Activated naive CD4-positive, alpha-beta T cell treated with anti-CD3 and anti-CD28 coated beads, Interleukin-2, amount 50 U/mL, for 24 hours (primary cell): ENCODE results near the gene CNN3.

Experiments
- H3K27ac Mint-ChIP-seq: one replicate; pipeline ENCODE4 v1.8.0; 2021; ENCODE audit warnings: mild to moderate bottlenecking, mixed read lengths
- H3K27me3 Mint-ChIP-seq: one replicate; pipeline ENCODE4 v1.8.0; 2021; ENCODE audit warnings: mixed read lengths
- H3K36me3 Mint-ChIP-seq: one replicate; pipeline ENCODE4 v1.8.0; 2021; ENCODE audit warnings: mixed read lengths
- H3K4me1 Mint-ChIP-seq: one replicate; pipeline ENCODE4 v1.8.0; 2021; ENCODE audit warnings: mixed read lengths
- H3K4me3 Mint-ChIP-seq: one replicate; pipeline ENCODE4 v1.8.0; 2021; ENCODE audit warnings: mild to moderate bottlenecking, mixed read lengths
- H3K9me3 Mint-ChIP-seq: one replicate; pipeline ENCODE4 v1.8.0; 2021; ENCODE audit warnings: mixed read lengths

Gene CNN3

DNA sequence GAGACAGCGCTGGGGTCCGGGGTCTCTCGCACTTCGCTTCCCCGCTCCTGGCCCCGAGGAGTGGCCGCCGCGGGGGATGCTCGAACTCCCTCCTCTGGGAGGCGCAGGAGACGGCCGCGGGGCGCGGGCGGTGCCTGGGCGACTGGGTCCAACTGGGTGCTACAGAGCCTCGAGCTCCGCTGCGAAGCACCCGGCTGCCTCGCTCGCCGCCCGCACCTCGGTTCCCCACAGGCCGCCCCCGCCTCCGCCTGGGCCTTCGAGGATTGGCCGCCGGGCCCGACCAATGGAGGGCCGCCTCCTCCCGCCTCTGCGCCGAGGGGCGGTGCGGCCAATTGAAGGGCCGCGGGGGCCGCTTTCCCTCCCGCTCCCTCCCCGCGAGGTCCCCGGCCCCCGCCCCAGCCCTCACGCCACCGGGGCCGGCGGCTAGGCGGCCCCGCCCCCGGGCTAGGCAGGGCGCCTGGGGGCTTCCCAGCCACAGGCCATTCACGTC, at the start of gene CNN3:
CNN3 (minus strand) TSS at position 196 of the 490 bp plus-strand sequence. CDS start 216 bp downstream, outside the sequence.
- peak within 1 kb of the TSS; percentile 84 for H3K27ac Mint-ChIP-seq
- H3K4me3 Mint-ChIP-seq = peak within 1 kb of the TSS; percentile 89
- peaks cover 17% of the 10 kb centered on the region for H3K27me3 Mint-ChIP-seq
- peaks cover 1% of the 10 kb centered on the region for H3K36me3 Mint-ChIP-seq
- H3K9me3 Mint-ChIP-seq = no peaks in the 10 kb centered on the region
- H3K4me1 Mint-ChIP-seq = peaks cover 24% of the 10 kb centered on the region

DNA sequence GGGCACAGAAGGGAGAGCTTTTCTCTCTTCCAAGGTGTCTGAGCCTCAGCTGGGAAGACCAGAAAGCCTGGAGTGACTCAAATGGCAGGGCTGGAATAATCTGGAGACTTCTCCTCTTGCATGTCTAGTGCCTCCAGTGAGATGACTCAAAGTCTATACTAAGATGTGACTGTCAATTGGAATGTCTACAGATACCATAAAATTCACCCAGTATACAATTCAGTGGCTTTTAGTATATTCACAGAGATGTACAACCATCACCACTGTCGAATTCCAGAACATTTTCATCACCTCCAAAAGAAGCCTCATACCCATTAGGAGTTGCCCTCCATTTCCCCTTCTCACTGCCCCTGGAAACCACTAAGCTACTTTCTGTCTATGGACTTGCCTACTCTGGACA, 47.9 kb upstream of the CNN3 start:
- Mint-ChIP-seq H3K36me3 (no peaks in the 10 kb centered on the region), H3K9me3 (no peaks in the 10 kb centered on the region), H3K27ac (no peak overlapping the region), H3K4me3 (no peak overlapping the region), H3K4me1 (peaks cover 3% of the 10 kb centered on the region), H3K27me3 (no peaks in the 10 kb centered on the region)

DNA sequence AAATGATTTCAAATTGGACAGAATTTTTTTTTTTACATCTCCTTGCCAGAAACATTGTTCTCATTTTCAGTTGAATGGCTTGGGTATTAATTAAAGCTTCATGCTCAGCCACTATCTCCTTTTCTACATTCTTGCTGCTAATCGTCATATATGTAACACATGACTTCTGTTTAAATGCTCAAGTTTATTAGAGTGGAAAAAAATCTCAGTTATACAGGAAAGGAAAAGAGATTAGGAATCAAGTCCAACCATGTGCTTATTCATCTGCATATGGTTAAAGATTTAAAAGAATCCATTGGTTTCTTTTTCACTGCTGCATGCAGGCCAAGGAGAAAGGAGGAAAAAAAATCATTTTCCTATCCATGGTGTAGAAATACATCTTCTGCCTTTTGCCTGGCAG, 47.3 kb upstream of the CNN3 start:
- Mint-ChIP-seq H3K4me3 (no peak overlapping the region), H3K36me3 (no peaks in the 10 kb centered on the region), H3K9me3 (no peaks in the 10 kb centered on the region), H3K27me3 (no peaks in the 10 kb centered on the region), H3K27ac (no peak overlapping the region), H3K4me1 (peaks cover under 1% of the 10 kb centered on the region)

- Mint-ChIP-seq H3K27ac (no peak overlapping the region), H3K9me3 (no peaks in the 10 kb centered on the region), H3K27me3 (no peaks in the 10 kb centered on the region), H3K36me3 (no peaks in the 10 kb centered on the region), H3K4me3 (no peak overlapping the region), H3K4me1 (no peaks in the 10 kb centered on the region)
Measured at GRCh38 chr1:94973309-94973922, 46.5 kb upstream of the CNN3 start.

DNA sequence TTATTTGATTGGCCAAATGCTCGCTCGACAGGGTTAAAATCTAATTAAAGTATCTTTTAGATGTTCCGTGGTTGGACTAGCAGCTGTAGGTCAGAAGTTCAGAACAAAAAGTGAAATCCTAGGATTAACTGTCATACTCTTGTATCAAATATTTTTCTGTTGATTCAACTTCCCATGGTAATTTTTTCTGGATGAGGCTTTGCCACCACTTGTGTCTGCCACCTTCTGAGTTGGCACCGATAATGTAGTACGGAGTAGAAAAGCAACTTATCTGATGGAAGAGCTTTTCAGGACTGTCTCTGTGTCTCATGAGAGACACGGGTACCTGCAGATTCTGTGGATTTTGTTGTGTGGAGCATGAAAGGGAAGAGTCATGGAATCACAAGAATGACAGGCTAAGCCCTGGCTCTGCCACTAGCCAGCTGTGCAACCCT, 44.6 kb upstream of the CNN3 start:
- Mint-ChIP-seq H3K36me3 (no peaks in the 10 kb centered on the region), H3K27ac (no peak overlapping the region), H3K4me1 (no peaks in the 10 kb centered on the region), H3K27me3 (no peaks in the 10 kb centered on the region), H3K4me3 (no peak overlapping the region), H3K9me3 (no peaks in the 10 kb centered on the region)

DNA sequence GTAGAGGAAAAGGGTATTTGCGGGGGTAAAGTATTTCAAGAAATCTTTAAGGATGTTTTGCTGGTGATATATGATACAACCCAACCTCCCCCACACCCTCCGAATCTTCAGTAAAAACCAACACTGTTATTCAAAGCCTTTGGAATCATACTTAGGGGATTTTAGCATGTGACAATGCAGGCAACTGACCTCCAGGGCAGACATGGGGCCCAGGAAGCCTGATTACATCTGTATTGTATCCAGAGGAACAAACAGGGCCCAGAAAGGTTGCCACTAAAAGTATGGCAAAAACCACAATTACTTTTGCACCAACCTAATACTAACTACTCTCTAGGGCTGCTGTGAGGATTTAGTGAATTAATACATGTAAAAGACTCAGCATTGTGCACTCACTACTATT, 43.9 kb upstream of the CNN3 start:
- Mint-ChIP-seq H3K4me1 (no peaks in the 10 kb centered on the region), H3K27me3 (no peaks in the 10 kb centered on the region), H3K36me3 (no peaks in the 10 kb centered on the region)

GRCh38 chr1:94969137-94969536, 42.2 kb upstream of the CNN3 start:
- no peaks in the 10 kb centered on the region for H3K27me3 Mint-ChIP-seq

More for the DNA sequence above, 43.9 kb upstream of the CNN3 start:
- Mint-ChIP-seq H3K9me3 (no peaks in the 10 kb centered on the region), H3K4me3 (no peak overlapping the region), H3K27ac (no peak overlapping the region)

DNA sequence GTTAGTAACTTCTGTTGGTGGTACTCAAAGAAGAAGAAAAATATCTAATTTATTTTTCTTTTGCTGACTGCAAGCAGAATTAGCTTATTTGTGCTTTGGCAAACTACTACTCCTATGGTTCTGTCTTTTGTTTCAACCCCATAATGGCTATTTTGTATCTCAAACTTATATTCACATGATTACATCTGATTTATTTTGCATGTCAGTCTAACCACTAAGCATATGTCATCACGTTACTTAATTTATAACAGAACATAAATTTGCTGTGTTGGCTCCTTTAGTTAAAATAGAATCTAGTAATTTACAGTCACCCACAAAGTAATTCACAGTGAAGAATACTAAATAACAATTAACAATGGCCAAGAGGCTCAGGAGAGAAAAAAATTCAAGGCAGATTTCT, 39.1 kb upstream of the CNN3 start:
- H3K4me3 Mint-ChIP-seq = no peak overlapping the region
- H3K27me3 Mint-ChIP-seq = no peaks in the 10 kb centered on the region
- H3K36me3 Mint-ChIP-seq = no peaks in the 10 kb centered on the region
- no peaks in the 10 kb centered on the region for H3K9me3 Mint-ChIP-seq
- peaks cover 19% of the 10 kb centered on the region for H3K4me1 Mint-ChIP-seq
- no peak overlapping the region for H3K27ac Mint-ChIP-seq

More at GRCh38 chr1:94969137-94969536, 42.2 kb upstream of the CNN3 start:
- Mint-ChIP-seq H3K27ac (no peak overlapping the region), H3K9me3 (no peaks in the 10 kb centered on the region), H3K36me3 (no peaks in the 10 kb centered on the region), H3K4me1 (no peaks in the 10 kb centered on the region), H3K4me3 (no peak overlapping the region)

- no peaks in the 10 kb centered on the region for H3K36me3 Mint-ChIP-seq
- no peak overlapping the region for H3K27ac Mint-ChIP-seq
- H3K4me3 Mint-ChIP-seq = peak overlapping the region; percentile 60
- H3K9me3 Mint-ChIP-seq = no peaks in the 10 kb centered on the region
- no peaks in the 10 kb centered on the region for H3K27me3 Mint-ChIP-seq
- H3K4me1 Mint-ChIP-seq = peaks cover 19% of the 10 kb centered on the region
Measured at GRCh38 chr1:94963864-94964263, 37.0 kb upstream of the CNN3 start.

- H3K4me1 Mint-ChIP-seq = peaks cover 19% of the 10 kb centered on the region
Measured at GRCh38 chr1:94962409-94963265, 35.7 kb upstream of the CNN3 start.

GRCh38 chr1:94961988-94962387, 35.1 kb upstream of the CNN3 start:
- H3K4me1 Mint-ChIP-seq = peaks cover 19% of the 10 kb centered on the region
- no peaks in the 10 kb centered on the region for H3K27me3 Mint-ChIP-seq
- peak overlapping the region; percentile 42 for H3K4me3 Mint-ChIP-seq
- no peaks in the 10 kb centered on the region for H3K36me3 Mint-ChIP-seq
- H3K9me3 Mint-ChIP-seq = no peaks in the 10 kb centered on the region
- H3K27ac Mint-ChIP-seq = no peak overlapping the region

More at GRCh38 chr1:94962409-94963265, 35.7 kb upstream of the CNN3 start:
- H3K36me3 Mint-ChIP-seq = no peaks in the 10 kb centered on the region
- no peaks in the 10 kb centered on the region for H3K9me3 Mint-ChIP-seq
- no peaks in the 10 kb centered on the region for H3K27me3 Mint-ChIP-seq
- H3K4me3 Mint-ChIP-seq = peak overlapping the region; percentile 93
- H3K27ac Mint-ChIP-seq = peak overlapping the region; percentile 99

- H3K27me3 Mint-ChIP-seq = no peaks in the 10 kb centered on the region
- H3K36me3 Mint-ChIP-seq = no peaks in the 10 kb centered on the region
- H3K4me3 Mint-ChIP-seq = peak overlapping the region; percentile 42
- no peaks in the 10 kb centered on the region for H3K9me3 Mint-ChIP-seq
- H3K4me1 Mint-ChIP-seq = peaks cover 19% of the 10 kb centered on the region
- no peak overlapping the region for H3K27ac Mint-ChIP-seq
Measured at GRCh38 chr1:94961582-94961981, 34.7 kb upstream of the CNN3 start.

GRCh38 chr1:94958081-94958480, 31.2 kb upstream of the CNN3 start:
- Mint-ChIP-seq H3K4me3 (no peak overlapping the region), H3K27ac (no peak overlapping the region)

DNA sequence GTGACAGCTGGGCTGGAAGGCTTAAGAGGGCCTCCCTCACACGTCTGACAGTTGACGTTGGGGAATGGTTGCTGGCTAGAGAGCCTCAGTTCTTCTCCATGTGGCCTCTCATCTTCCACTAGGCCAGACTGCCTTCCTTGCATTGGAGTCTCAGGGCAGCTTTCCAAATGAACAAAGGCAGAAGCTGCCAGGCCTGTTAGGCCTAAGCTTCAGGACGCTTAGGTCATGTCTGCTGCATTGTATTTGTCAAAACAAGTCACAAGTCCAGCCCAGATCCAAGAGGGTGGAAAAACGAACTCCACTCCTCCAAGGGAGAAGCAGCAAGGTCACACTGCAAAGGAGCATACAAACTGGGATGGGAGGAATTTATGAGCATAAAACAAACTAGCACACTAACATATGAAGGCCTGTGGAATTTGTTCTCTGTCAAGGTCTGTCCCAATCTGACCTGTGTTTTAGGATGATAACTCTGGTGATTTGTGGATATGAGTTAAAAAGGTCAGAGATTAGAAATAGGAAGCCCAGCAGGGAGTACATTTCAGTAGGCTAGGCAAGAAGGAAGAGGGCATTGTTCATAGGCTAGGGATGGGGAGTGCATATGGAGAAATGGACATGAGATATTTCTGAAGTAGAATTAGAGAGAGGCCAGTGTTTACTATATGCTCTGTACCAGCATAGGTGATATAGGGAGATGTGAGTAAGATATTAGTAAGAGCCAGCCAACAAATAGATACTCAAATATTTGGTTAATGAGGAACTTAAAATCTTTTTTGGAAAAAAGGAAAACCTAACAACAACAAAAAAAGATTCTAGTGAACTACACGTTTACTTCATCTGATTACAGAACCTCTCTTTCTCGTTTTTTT, 29.1 kb upstream of the CNN3 start:
- H3K4me1 Mint-ChIP-seq = no peaks in the 10 kb centered on the region
- H3K27me3 Mint-ChIP-seq = no peaks in the 10 kb centered on the region
- H3K9me3 Mint-ChIP-seq = no peaks in the 10 kb centered on the region
- H3K36me3 Mint-ChIP-seq = no peaks in the 10 kb centered on the region
- H3K27ac Mint-ChIP-seq = no peak overlapping the region
- H3K4me3 Mint-ChIP-seq = no peak overlapping the region

More at GRCh38 chr1:94958081-94958480, 31.2 kb upstream of the CNN3 start:
- no peaks in the 10 kb centered on the region for H3K27me3 Mint-ChIP-seq
- no peaks in the 10 kb centered on the region for H3K36me3 Mint-ChIP-seq
- peaks cover 17% of the 10 kb centered on the region for H3K4me1 Mint-ChIP-seq
- no peaks in the 10 kb centered on the region for H3K9me3 Mint-ChIP-seq
